ENCODE measurements around the gene ARHGAP44. TPM values are rescaled to one million over a fixed set of nuclear protein-coding genes. Genes with fewer than 3 reads are reported as not detected.

Gene ARHGAP44
- total RNA-seq, 1 experiment from 2014 or later, result 9.9 TPM

DNA sequence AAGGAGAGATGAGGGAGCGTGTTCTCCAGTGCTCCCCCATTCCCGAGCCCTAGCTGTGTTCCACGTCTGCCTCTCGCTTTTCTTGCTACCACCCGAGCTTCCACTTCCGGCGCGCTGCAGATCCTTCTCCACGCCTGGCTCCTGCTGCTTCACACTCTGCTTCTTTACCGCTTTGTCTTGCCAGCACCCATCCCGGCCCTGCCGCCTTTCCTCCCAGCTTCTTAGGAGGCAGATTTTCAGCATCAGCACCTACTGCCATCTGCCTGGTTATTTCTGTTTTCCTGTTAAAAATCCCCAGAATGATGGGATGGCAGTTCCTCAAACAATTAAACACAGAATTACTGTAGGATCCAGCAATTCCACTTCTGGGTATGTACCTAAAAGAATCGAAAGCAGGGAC, 163.9 kb downstream of the ARHGAP44 start:
- Mint-ChIP-seq H3K4me3 (no peak overlapping the region), H3K4me1 (no peaks in the 10 kb centered on the region), H3K27ac (peak overlapping the region in 1 of 3 experiments; percentile 7; a peak in 1 of 7 replicates), H3K9me3 (0 out of 5 replicates have a peak, but pooled peaks cover 0 to 2% of the 10 kb centered on the region in 2 experiments), H3K27me3 (ENCODE audit: low read depth) (no peaks in the 10 kb centered on the region), H3K36me3 (ENCODE audit: insufficient read depth in 1 of 3, low read depth in 3 of 3) (peaks cover 47 to 69% (median 63%) of the 10 kb centered on the region in 3 experiments)
- H2BK12ac ChIP-seq (ENCODE audit: insufficient read length, low read depth, low read length), result no peak overlapping the region
- no peak overlapping the region for H3K9ac ChIP-seq (ENCODE audit: extremely low read depth, insufficient read length, low read length)
- H3K23me2 ChIP-seq (ENCODE audit: insufficient read length, low read depth, low read length, poor library complexity, severe bottlenecking), result no peaks in the 10 kb centered on the region
- H2AK5ac ChIP-seq (ENCODE audit: insufficient read length, low read length), result no peak overlapping the region
- H2AFZ ChIP-seq (ENCODE audit: low read length), result no peak overlapping the region
- H2BK5ac ChIP-seq (ENCODE audit: insufficient read length, low read length), result no peak overlapping the region
- no peaks in the 10 kb centered on the region for H3K4me1 ChIP-seq (ENCODE audit: insufficient read depth, low read length)
- H3K14ac ChIP-seq (ENCODE audit: insufficient read depth, low read length), result no peak overlapping the region
- H3K56ac ChIP-seq (ENCODE audit: insufficient read length, low read depth, low read length), result no peak overlapping the region
- H3K27ac ChIP-seq (ENCODE audit: insufficient read length, low read depth, low read length), result no peak overlapping the region
- no peak overlapping the region for H4K91ac ChIP-seq (ENCODE audit: insufficient read length, low read depth, low read length)
- no CpG with 5 or more reads among the region's 13 CpGs for WGBS (ENCODE audit: extremely low coverage, insufficient read length, low lambda C conversion rate)
- no peak overlapping the region for H3T11ph ChIP-seq (ENCODE audit: low read length)
- H3K18ac ChIP-seq (ENCODE audit: insufficient read length, low read depth, low read length), result no peak overlapping the region
- DNase-seq, result no peak
- no peak overlapping the region for H3K4me2 ChIP-seq (ENCODE audit: insufficient read depth, insufficient read length, low read length)
- no peak overlapping the region for H2BK20ac ChIP-seq (ENCODE audit: low read depth, low read length, poor library complexity, severe bottlenecking)
- no peak for TF ChIP-seq CTCF (conservative IDR thresholded peaks at IDR 0.05)
- no peak overlapping the region for H3K23ac ChIP-seq (ENCODE audit: insufficient read length, low read depth, low read length)
- H4K20me1 ChIP-seq (ENCODE audit: control insufficient read depth, insufficient read depth, insufficient read length), result no peaks in the 10 kb centered on the region
- H4K8ac ChIP-seq (replicated peaks; ENCODE audit: insufficient read length, low read depth, low read length), result no peak overlapping the region
- no peaks in the 10 kb centered on the region for H3K27me3 ChIP-seq (ENCODE audit: insufficient read depth, low read length)
- H3K9me3 ChIP-seq (ENCODE audit: control insufficient read depth, low read depth, low read length), result no peaks in the 10 kb centered on the region
- no peak overlapping the region for H2BK120ac ChIP-seq (ENCODE audit: low read depth, low read length, poor library complexity, severe bottlenecking)
- H3K79me1 ChIP-seq (ENCODE audit: insufficient read depth, low read depth, low read length, poor library complexity, severe bottlenecking), result no peaks in the 10 kb centered on the region
- H3K4ac ChIP-seq (ENCODE audit: low read depth, low read length), result no peak overlapping the region
- H4K5ac ChIP-seq (ENCODE audit: insufficient read length, low read depth, low read length), result no peak overlapping the region
- H2BK15ac ChIP-seq (ENCODE audit: low read depth, low read length), result no peak overlapping the region
- no peaks in the 10 kb centered on the region for H3K79me2 ChIP-seq (ENCODE audit: insufficient read depth, low read length)
